Astrocyte of the cerebellum (primary cell): Measurements from ENCODE around the gene GNLY.

Source experiments
- DNase-seq: peaks from one replicate; pipeline ENCODE4 v3.0.0-alpha.2; 2011; ENCODE audit warnings: low read depth
- H3K4me3 ChIP-seq: 2 replicates; pipeline ENCODE4 v1.5.1; 2011; ENCODE audit warnings: mild to moderate bottlenecking, low read depth, low read length, moderate library complexity
- in situ Hi-C: cut with HindIII; loops from 2 replicates; pipeline ENCODE4 v1.10.0; 2017; ENCODE audit warnings: low sequenced_read_pairs
- TF ChIP-seq, protein P1 (sequence below): IDR thresholded peaks from 2 replicates; pipeline ENCODE4 v1.5.1; 2012; ENCODE audit warnings: low read length, low read depth, moderate library complexity, mild to moderate bottlenecking; ENCODE audit errors: missing control alignments

GNLY gene

DNA sequence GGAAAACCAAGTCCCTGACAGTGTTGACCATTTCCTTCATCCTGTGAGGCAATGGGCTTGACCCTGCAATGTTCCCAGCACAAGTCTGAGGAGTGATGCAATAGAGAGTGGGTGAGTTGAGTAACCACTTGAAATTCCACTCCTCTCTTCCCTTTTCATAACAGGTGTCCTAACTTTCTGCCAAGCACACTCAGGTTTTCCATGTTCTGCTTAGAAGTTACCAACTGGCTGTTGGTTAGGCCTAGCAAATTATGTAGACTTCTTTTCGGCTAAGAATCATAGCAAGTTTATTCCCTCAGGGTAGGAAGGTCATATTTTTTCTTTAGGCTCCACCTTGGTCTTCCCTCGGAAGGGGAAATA is 11.5 kb downstream of the GNLY start:
- in situ Hi-C loops, result loop anchor here (5.0 to 25.0 kb wide), 5 partner anchors 47 to 382 kb away; partner anchors contain the start of genes ATOH8 and TMEM150A
- TF ChIP-seq, protein P1, sequence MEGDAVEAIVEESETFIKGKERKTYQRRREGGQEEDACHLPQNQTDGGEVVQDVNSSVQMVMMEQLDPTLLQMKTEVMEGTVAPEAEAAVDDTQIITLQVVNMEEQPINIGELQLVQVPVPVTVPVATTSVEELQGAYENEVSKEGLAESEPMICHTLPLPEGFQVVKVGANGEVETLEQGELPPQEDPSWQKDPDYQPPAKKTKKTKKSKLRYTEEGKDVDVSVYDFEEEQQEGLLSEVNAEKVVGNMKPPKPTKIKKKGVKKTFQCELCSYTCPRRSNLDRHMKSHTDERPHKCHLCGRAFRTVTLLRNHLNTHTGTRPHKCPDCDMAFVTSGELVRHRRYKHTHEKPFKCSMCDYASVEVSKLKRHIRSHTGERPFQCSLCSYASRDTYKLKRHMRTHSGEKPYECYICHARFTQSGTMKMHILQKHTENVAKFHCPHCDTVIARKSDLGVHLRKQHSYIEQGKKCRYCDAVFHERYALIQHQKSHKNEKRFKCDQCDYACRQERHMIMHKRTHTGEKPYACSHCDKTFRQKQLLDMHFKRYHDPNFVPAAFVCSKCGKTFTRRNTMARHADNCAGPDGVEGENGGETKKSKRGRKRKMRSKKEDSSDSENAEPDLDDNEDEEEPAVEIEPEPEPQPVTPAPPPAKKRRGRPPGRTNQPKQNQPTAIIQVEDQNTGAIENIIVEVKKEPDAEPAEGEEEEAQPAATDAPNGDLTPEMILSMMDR, result no peak
- peak; percentile 80 for DNase-seq
- H3K4me3 ChIP-seq, result no peak overlapping the region

DNA sequence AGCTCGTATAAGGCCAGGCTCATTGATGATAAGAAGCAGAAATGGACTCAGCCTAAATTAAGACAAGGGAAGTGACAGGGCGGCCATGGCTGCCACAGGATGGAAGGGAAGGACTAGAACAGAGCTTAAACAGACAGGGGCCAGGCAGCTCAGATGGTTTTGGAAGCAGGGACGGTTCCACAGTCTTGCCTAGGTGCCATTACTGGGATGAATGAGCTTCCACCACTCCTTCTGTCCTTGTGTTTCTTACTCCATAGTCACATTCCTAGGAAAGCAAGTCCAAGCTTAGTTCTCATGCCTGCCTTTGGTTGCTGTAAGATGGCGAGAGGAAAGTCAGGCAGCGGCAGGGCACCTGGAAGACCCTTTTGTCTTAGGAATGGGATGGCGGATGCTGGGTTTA is 11.9 kb downstream of the GNLY start:
- in situ Hi-C loops, result loop anchor here (5.0 to 25.0 kb wide), 5 partner anchors 46 to 381 kb away; partner anchors contain the start of genes ATOH8 and TMEM150A
- no peak overlapping the region for H3K4me3 ChIP-seq
- no peak for DNase-seq
- TF ChIP-seq, protein P1, result no peak

DNA sequence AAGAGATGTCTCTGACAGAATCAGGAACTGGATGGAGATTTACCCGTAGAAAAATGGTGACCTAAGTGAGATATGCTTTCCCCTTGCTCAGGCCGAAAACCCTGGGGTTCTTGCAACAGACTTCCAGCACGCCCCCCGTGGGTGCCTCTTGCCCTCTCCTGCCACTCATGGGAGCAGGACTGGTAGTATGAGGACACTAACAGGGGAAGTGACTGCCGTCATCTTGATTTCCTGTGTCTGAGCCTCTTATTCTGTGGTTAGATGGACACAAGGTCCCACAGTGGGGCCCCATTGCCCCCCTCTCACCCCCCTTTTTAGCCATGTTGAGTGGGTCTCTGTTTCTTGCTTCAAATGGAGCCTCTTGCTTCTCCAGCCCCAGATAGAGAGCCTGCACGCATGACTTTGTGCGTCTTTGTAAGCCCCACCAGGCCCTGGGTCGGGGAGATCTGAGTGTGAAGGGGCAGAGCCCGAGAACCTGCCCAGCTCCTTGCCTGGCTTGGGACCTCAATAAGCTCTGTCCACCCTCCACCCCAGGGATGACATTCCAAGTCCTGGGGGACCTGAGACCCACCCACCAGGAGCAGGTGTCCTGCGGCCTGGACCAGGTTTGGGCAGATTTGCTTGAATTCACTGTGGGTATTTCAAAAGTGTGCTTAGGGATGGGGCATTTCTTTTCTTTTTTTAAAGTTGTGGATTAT is 12.6 kb downstream of the GNLY start:
- no peak for DNase-seq
- H3K4me3 ChIP-seq, result no peak overlapping the region
- TF ChIP-seq, protein P1, result no peak
- in situ Hi-C loops, result loop anchor here (5.0 to 25.0 kb wide), 5 partner anchors 46 to 381 kb away; partner anchors contain the start of genes ATOH8 and TMEM150A

DNA sequence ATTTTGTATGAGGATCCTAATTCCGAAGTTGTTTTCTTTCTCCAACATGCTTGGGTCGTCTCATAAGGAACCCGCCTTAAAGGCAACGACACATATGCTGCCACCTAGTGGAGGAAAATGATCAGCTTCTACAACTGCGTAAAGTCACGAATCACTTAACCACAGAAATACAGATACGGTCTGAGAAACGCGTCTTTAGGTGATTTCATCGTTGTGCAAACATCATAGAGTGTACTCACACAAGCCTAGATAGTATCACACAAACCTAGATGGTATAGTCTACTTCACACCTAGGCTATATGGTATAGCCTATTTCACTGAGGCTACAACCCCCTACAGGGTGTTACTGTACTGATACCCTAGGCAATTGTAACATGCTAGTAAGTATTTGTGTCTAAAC is 13.1 kb downstream of the GNLY start:
- TF ChIP-seq, protein P1, result peak; percentile 90
- DNase-seq, result peak; percentile 81
- H3K4me3 ChIP-seq, result no peak overlapping the region
- in situ Hi-C loops, result loop anchor here (5.0 to 25.0 kb wide), 5 partner anchors 45 to 380 kb away; partner anchors contain the start of genes ATOH8 and TMEM150A

DNA sequence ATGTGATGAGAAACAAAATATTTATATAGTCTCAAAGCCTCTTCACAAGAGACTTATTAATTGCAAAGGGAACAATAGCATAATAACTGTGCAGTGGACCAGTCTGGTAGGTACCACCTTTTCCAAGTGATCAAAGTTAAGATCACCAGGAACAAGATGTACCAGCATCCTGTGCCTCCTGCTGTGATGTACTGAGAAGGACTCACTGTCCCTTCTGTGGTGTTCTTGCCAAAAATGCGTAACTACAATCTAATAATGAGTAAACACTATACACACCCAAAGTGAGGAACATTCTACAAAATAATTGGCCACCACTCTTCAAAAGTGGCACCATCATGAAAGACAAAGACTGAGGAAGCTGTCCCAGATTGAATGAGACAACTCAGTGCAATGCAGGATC is 14.5 kb downstream of the GNLY start:
- H3K4me3 ChIP-seq, result no peak overlapping the region
- TF ChIP-seq, protein P1, result no peak
- DNase-seq, result no peak
- in situ Hi-C loops, result loop anchor here (5.0 to 25.0 kb wide), 5 partner anchors 44 to 379 kb away; partner anchors contain the start of genes ATOH8 and TMEM150A

DNA sequence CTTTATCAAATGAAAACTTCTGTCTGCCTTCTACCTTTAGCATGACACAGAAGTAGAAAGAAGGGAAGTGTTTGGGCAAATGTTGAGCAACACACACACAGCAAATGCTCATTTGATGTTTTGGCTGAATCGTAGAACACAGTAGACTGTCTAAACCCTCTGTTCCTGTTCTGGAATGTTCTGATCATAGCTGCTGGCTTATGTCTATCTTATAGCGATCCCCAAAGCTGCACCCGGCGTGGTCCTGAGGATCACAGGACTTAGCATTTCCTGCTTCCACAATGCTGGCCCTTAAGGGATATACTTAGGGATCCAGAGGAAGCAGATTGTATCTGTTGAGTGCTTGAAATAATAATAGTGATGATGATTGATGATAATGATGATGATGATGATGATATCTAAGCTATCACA is 15.2 kb downstream of the GNLY start:
- in situ Hi-C loops, result loop anchor here (5.0 to 25.0 kb wide), 5 partner anchors 43 to 378 kb away; partner anchors contain the start of genes ATOH8 and TMEM150A
- TF ChIP-seq, protein P1, result no peak
- DNase-seq, result no peak
- no peak overlapping the region for H3K4me3 ChIP-seq
